ENCODE results near the gene HLA-DOB. TPM values are rescaled to one million over a fixed set of nuclear protein-coding genes. Genes with fewer than 3 reads are reported as not detected.

HLA-DOB gene
- total and polyA plus RNA-seq, 2 of the 13 experiments (the other 11 are each of a cell fraction or from before 2014, with no cell fraction given) = not detected

DNA sequence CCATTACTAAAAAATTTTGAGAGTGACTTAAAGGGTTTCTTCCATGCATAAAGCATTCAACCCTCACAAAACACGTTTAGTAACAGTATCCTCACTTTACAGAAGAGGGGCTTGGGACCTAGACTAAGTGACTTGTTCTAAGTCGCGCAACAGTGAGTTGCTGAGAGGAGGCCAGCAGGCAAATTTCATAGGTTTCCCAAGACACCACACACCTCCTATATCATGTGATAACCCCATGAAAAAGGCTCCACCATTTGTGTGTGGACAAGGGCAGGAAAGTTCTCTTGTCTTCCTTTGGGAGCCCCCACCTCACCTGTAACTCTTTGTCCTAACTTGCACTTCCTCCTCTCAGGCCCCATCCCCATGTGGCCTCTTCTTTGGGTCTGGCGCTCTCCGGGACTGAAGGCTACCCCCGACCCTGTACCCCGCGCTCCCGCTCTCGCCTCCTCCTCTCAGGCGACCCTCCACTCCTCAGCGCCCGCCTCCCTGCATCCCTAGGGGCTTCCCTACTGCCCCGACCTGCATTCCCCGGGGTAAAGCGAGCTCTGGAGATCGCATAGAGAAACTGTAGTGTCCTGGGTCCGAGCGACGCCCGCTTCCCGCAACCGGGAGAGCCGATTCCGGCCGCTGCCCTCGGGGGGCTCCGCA lies 26.7 kb upstream of the HLA-DOB start (continued):
- TF ChIP-seq, protein P1, sequence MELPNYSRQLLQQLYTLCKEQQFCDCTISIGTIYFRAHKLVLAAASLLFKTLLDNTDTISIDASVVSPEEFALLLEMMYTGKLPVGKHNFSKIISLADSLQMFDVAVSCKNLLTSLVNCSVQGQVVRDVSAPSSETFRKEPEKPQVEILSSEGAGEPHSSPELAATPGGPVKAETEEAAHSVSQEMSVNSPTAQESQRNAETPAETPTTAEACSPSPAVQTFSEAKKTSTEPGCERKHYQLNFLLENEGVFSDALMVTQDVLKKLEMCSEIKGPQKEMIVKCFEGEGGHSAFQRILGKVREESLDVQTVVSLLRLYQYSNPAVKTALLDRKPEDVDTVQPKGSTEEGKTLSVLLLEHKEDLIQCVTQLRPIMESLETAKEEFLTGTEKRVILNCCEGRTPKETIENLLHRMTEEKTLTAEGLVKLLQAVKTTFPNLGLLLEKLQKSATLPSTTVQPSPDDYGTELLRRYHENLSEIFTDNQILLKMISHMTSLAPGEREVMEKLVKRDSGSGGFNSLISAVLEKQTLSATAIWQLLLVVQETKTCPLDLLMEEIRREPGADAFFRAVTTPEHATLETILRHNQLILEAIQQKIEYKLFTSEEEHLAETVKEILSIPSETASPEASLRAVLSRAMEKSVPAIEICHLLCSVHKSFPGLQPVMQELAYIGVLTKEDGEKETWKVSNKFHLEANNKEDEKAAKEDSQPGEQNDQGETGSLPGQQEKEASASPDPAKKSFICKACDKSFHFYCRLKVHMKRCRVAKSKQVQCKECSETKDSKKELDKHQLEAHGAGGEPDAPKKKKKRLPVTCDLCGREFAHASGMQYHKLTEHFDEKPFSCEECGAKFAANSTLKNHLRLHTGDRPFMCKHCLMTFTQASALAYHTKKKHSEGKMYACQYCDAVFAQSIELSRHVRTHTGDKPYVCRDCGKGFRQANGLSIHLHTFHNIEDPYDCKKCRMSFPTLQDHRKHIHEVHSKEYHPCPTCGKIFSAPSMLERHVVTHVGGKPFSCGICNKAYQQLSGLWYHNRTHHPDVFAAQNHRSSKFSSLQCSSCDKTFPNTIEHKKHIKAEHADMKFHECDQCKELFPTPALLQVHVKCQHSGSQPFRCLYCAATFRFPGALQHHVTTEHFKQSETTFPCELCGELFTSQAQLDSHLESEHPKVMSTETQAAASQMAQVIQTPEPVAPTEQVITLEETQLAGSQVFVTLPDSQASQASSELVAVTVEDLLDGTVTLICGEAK (IDR thresholded peaks at IDR 0.05) = no peak
- TF ChIP-seq, protein P1 (CRISPR knock-in tag; IDR thresholded peaks at IDR 0.05) = peak; percentile 66
- TF ChIP-seq ZNF234 (CRISPR knock-in tag; conservative IDR thresholded peaks at IDR 0.05) (no peak), HNF4A (CRISPR knock-in tag; IDR thresholded peaks at IDR 0.05) (no peak), NKX3-1 (CRISPR knock-in tag; IDR thresholded peaks at IDR 0.05) (no peak), TIGD3 (CRISPR knock-in tag; IDR thresholded peaks at IDR 0.05; ENCODE audit: borderline replicate concordance) (no peak), TBX3 (IDR thresholded peaks at IDR 0.05; ENCODE audit: borderline replicate concordance) (no peak), RFXANK (CRISPR knock-in tag; IDR thresholded peaks at IDR 0.05) (no peak), HNF4G (IDR thresholded peaks at IDR 0.05; ENCODE audit: borderline replicate concordance, low read depth, low read length) (no peak), HNF4G (CRISPR knock-in tag; IDR thresholded peaks at IDR 0.05; ENCODE audit: borderline replicate concordance, low read depth) (no peak), ZNF383 (CRISPR knock-in tag; IDR thresholded peaks at IDR 0.05; ENCODE audit: borderline replicate concordance) (no peak), ZBTB39 (CRISPR knock-in tag; IDR thresholded peaks at IDR 0.05) (0 out of 2 replicates have a peak, but pooled peaks have one; percentile 16), ZNF782 (CRISPR knock-in tag; IDR thresholded peaks at IDR 0.05; ENCODE audit: borderline replicate concordance) (peak; percentile 42; the same call in 1 of the 2 replicates), ZNF792 (CRISPR knock-in tag; IDR thresholded peaks at IDR 0.05) (no peak), DMAP1 (CRISPR knock-in tag; IDR thresholded peaks at IDR 0.05) (0 out of 2 replicates have a peak, but pooled peaks have one; percentile 6), ZNF24 (IDR thresholded peaks at IDR 0.05) (no peak), MYC (CRISPR knock-in tag; IDR thresholded peaks at IDR 0.05; ENCODE audit: borderline replicate concordance) (peak; percentile 24; the same call in 1 of the 2 replicates), ZFP36L1 (CRISPR knock-in tag; IDR thresholded peaks at IDR 0.05) (no peak), ZNF616 (CRISPR knock-in tag; IDR thresholded peaks at IDR 0.05; ENCODE audit: low read depth) (no peak), RFX5 (IDR thresholded peaks at IDR 0.05; ENCODE audit: low read depth, low read length) (no peak)

Measured in HepG2 (cell line).